Brain pericyte (primary cell): ENCODE measurements around the gene ITFG1.
A peak's percentile ranks its signal among the peaks of the same experiment; 100 is the strongest.
"Not testable (repeated sequence)": the region's sequence is repeated elsewhere in the genome, so short reads cannot be mapped to it uniquely, and the experiment has no call there.

Source experiments
- DNase-seq: peaks from one replicate; pipeline ENCODE4 v3.0.0-alpha.2; 2012; ENCODE audit warnings: low read depth, low spot score

ITFG1 gene

GRCh38 chr16:47158992-47159391 lies 301.9 kb downstream of the ITFG1 start:
- no peak for DNase-seq

- no peak for DNase-seq
Measured at GRCh38 chr16:47156680-47157215, 304.1 kb downstream of the ITFG1 start.

- DNase-seq = not testable (repeated sequence)
Measured at GRCh38 chr16:47152501-47152900, 308.4 kb downstream of the ITFG1 start.

- DNase-seq = no peak
Measured at GRCh38 chr16:47150067-47150466, 310.8 kb downstream of the ITFG1 start.

GRCh38 chr16:47144559-47144877 lies 316.3 kb downstream of the ITFG1 start:
- DNase-seq = no peak

GRCh38 chr16:47143677-47144558 lies 316.9 kb downstream of the ITFG1 start, which contains the start of gene NETO2:
Gene NETO2, minus strand, starts transcription at chr16:47143945. Its CDS starts 333 bp downstream, at chr16:47143612.
- no peak for DNase-seq

GRCh38 chr16:47142821-47143676 lies 317.8 kb downstream of the ITFG1 start:
- DNase-seq = no peak

- peak; percentile 22 for DNase-seq
Measured at GRCh38 chr16:47142486-47142820, 318.4 kb downstream of the ITFG1 start.

- DNase-seq = peak; percentile 50
Measured at GRCh38 chr16:47141773-47142485, 318.9 kb downstream of the ITFG1 start.

GRCh38 chr16:47140686-47141085 lies 320.2 kb downstream of the ITFG1 start:
- no peak for DNase-seq

GRCh38 chr16:47139561-47140185 lies 321.2 kb downstream of the ITFG1 start:
- no peak for DNase-seq

- DNase-seq = not testable (repeated sequence)
Measured at GRCh38 chr16:47137925-47138324, 322.9 kb downstream of the ITFG1 start.

- DNase-seq = no peak
Measured at GRCh38 chr16:47136099-47136842, 324.6 kb downstream of the ITFG1 start.

GRCh38 chr16:47134550-47134949 lies 326.3 kb downstream of the ITFG1 start:
- no peak for DNase-seq

GRCh38 chr16:47132308-47132707 lies 328.6 kb downstream of the ITFG1 start:
- DNase-seq = no peak

GRCh38 chr16:47129755-47130435 lies 331.0 kb downstream of the ITFG1 start:
- DNase-seq = no peak

- no peak for DNase-seq
Measured at GRCh38 chr16:47127541-47127940, 333.3 kb downstream of the ITFG1 start.

GRCh38 chr16:47125757-47126156 lies 335.1 kb downstream of the ITFG1 start:
- no peak for DNase-seq

GRCh38 chr16:47113130-47113529 lies 347.7 kb downstream of the ITFG1 start:
- no peak for DNase-seq

GRCh38 chr16:47110939-47111338 lies 349.9 kb downstream of the ITFG1 start:
- no peak for DNase-seq
